Measurements from ENCODE around the gene OPA3. TPM values are rescaled to one million over a fixed set of nuclear protein-coding genes. Genes with fewer than 3 reads are reported as not detected.
A peak's percentile ranks its signal among the peaks of the same experiment; 100 is the strongest.

Gene OPA3
- total and polyA plus RNA-seq, 9 donors, result 2.0 to 16.6 (median 9.2) TPM

- H3K4me3 ChIP-seq, result no peak overlapping the region
- DNase-seq, result peak in 1 of 5 donors; percentile 19
- no peaks in the 10 kb centered on the region for H3K27me3 ChIP-seq
- intact Hi-C loops (cut with DNase I), result loop anchor here in 1 of 4 donors (5.0 kb wide), 1 partner anchor 62 kb away; no protein-coding TSS in a partner anchor
- H3K4me1 ChIP-seq (ENCODE audit: insufficient read depth), result peaks cover 2% of the 10 kb centered on the region
- no peaks in the 10 kb centered on the region for H3K9me3 ChIP-seq
- no peak overlapping the region for H3K27ac ChIP-seq
- WGBS, 3 donors, result 84 to 90% (median 86%) methylated on average over 20 of the region's 20 CpGs
- no peaks in the 10 kb centered on the region for H3K36me3 ChIP-seq
- TF ChIP-seq, protein P1, sequence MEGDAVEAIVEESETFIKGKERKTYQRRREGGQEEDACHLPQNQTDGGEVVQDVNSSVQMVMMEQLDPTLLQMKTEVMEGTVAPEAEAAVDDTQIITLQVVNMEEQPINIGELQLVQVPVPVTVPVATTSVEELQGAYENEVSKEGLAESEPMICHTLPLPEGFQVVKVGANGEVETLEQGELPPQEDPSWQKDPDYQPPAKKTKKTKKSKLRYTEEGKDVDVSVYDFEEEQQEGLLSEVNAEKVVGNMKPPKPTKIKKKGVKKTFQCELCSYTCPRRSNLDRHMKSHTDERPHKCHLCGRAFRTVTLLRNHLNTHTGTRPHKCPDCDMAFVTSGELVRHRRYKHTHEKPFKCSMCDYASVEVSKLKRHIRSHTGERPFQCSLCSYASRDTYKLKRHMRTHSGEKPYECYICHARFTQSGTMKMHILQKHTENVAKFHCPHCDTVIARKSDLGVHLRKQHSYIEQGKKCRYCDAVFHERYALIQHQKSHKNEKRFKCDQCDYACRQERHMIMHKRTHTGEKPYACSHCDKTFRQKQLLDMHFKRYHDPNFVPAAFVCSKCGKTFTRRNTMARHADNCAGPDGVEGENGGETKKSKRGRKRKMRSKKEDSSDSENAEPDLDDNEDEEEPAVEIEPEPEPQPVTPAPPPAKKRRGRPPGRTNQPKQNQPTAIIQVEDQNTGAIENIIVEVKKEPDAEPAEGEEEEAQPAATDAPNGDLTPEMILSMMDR (IDR thresholded peaks at IDR 0.05), result no peak
- no peak for TF ChIP-seq POLR2A (IDR thresholded peaks at IDR 0.05)
- no peak for TF ChIP-seq EP300 (IDR thresholded peaks at IDR 0.05)
Observed at GRCh38 chr19:45489216-45489855, 95.3 kb downstream of the OPA3 start.

DNA sequence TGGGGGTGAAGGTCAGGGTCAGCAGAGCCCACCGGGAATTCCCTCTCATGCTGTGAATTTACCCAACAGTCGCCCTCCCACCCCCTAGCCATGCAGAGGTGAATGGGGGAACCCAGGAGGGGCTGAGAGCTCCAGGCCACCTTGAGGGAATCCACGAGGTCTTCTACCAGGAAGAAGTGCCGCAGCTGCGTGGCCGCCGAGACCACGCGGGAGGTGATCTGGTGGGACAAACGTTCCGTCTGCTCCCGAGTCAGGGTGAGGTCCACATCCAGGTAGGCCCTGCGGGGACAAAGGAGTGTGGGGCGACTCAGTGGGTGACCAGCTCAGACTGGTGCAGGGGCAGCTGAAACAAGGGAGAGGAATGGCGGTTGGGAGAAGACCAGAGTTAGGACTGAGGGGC, 95.9 kb downstream of the OPA3 start:
- intact Hi-C loops (cut with DNase I), result loop anchor here in 1 of 4 donors (5.0 kb wide), 1 partner anchor 61 kb away; no protein-coding TSS in a partner anchor

DNA sequence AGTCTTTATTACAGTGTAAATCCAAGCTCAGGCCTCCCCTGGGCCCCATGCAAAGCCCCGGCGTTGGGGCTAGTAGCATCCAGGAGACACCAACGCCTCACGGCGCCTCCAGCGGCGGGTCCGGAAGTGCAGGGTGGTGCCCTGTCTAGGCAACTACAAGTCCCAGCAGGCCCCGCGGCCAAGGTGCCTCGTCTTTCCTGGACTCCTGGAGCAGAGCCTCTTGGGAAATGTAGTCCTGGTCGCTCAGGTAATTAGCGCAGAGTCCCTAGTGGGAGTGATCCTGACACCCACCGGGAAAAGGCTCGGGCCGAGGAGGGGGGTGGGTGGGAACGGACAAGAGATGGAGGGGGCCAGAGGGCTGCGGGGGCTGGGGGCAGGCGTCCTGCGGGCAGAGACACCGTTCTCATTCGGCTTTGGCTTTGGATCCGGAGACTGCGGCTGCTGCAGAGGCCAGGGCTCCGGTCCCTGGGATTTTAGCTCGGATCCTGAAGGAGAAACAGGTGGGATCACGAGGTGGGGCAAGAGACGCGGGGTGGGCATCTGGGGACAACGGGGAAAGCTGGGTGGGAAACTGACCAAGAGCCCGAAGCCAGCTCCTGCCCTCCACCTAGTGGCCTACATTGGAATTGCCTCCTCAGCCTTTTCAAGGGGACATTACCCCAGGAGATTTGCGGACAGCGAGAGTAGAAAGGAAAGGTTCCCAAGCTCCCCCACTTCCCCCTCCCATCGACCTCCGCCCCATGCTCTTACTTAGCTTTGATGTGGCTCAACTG, 99.1 kb downstream of the OPA3 start:
- H3K36me3 ChIP-seq, result no peaks in the 10 kb centered on the region
- H3K9me3 ChIP-seq, result no peaks in the 10 kb centered on the region
- WGBS, 3 donors, result 0% methylated on average over 35 of the region's 35 CpGs
- TF ChIP-seq, protein P1 (IDR thresholded peaks at IDR 0.05), result peak; percentile 55 to 89 (median 81)
- no peak for TF ChIP-seq EP300 (IDR thresholded peaks at IDR 0.05)
- no peaks in the 10 kb centered on the region for H3K27me3 ChIP-seq
- peak overlapping the region; percentile 42 to 67 for H3K27ac ChIP-seq
- H3K4me3 ChIP-seq, result peak overlapping the region; percentile 56
- DNase-seq, result peak; percentile 96 to 98 (median 97)
- intact Hi-C loops (cut with DNase I), result loop anchor here in 1 of 4 donors (5.0 kb wide), 1 partner anchor 58 kb away; no protein-coding TSS in a partner anchor
- H3K4me1 ChIP-seq (ENCODE audit: insufficient read depth), result no peaks in the 10 kb centered on the region

More for the DNA sequence above, 95.9 kb downstream of the OPA3 start:
- Histone ChIP-seq H3K27ac (no peak overlapping the region), H3K27me3 (no peaks in the 10 kb centered on the region), H3K4me3 (no peak overlapping the region), H3K4me1 (ENCODE audit: insufficient read depth) (peaks cover 2% of the 10 kb centered on the region), H3K36me3 (no peaks in the 10 kb centered on the region), H3K9me3 (no peaks in the 10 kb centered on the region)
- 83 to 89% (median 84%) methylated on average over 15 of the region's 15 CpGs for WGBS, 3 donors
- no peak for TF ChIP-seq EP300 (IDR thresholded peaks at IDR 0.05)
- TF ChIP-seq POLR2A (IDR thresholded peaks at IDR 0.05), result no peak
- TF ChIP-seq, protein P1 (IDR thresholded peaks at IDR 0.05), result no peak
- DNase-seq, result peak in 1 of 5 donors; percentile 20

DNA sequence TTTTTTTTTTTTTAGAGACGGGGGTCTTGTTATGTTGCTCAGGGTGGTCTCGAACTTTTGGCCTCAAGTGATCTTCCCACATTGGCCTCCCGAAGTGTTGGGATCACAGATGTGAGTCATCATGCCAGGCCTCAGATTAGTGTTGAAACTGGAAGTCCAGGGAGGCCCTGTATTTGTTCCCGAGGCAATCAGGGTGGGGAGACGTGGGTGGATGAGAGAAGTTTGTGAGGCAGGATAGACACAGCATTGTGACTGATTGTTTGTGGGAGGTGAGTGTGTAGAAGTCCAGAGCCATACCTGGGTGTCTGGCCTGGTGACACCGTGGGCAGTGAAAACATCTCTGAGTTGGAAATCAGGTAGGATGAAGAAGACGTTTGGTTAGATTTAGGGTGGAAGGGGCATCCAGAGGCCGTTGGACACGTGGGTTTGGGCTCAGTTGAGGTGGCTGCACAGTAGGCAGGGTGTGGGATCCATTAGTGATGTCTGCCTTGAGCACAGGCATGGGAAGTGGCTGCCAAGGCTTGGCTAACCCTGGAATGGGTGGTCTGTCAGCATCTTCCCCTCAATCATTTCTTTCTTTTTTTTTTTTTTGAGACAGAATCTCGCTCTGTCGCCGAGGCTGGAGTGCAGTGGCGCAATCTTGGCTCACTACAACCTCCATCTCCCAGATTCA, 100.2 kb downstream of the OPA3 start:
- no peak overlapping the region for H3K4me3 ChIP-seq
- H3K4me1 ChIP-seq (ENCODE audit: insufficient read depth), result no peaks in the 10 kb centered on the region
- DNase-seq, result peak in 1 of 5 donors; percentile 22
- H3K27ac ChIP-seq, result no peak overlapping the region
- intact Hi-C loops (cut with DNase I), result no loop called here
- 63 to 69% (median 65%) methylated on average over 13 of the region's 13 CpGs for WGBS, 3 donors
- no peak for TF ChIP-seq POLR2A (IDR thresholded peaks at IDR 0.05)
- TF ChIP-seq, protein P1 (IDR thresholded peaks at IDR 0.05), result no peak
- no peak for TF ChIP-seq EP300 (IDR thresholded peaks at IDR 0.05)
- H3K36me3 ChIP-seq, result no peaks in the 10 kb centered on the region
- no peaks in the 10 kb centered on the region for H3K27me3 ChIP-seq
- H3K9me3 ChIP-seq, result no peaks in the 10 kb centered on the region

All from ovary (tissue), 9 donors.